NCI-H345 (cell line): ENCODE results near the gene TMEM168.
"Not testable (repeated sequence)": the region's sequence is repeated elsewhere in the genome, so short reads cannot be mapped to it uniquely, and the experiment has no call there.

Source experiments
- DNase-seq: peaks from one replicate; lab custom pipeline; 2025; lab: John Stamatoyannopoulos, UW

The TMEM168 gene

DNA sequence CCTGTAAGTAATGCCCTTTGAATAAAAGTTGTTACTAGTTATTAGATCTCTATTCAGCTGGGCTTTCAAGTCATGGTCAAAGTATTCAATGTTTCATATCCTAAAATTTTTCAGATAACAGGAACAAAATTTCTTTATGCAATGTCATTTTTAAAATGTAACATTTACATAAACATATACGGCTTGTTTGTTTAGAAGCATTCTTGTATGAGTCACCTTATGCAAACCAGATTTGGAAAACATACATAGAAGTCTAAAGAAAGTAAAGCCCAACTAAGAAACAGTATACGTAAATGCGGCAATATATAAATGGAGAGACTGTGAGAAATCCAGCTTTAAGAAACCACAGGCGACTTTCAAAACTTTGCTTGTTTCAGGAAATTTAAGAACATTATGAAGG lies 10.5 kb downstream of the TMEM168 start:
- DNase-seq = no peak

DNA sequence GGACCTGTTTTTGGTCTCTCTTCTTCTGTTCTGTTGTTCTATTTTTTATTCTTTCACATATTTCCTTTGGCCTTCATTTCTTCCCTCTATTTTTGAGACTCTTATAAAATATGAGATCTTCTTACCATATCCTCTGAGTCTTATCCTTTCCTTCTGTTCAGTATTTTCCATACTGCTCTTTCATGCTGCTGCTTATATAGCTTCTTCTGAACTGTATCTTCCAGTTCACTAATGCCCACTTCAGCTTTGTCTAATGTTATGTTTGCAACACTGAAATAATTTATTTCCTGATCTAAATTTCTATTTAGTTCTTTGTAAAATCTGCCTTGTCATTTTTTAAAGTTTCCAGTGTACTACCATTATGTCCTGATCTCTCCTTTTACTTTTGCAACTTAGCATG lies 12.8 kb downstream of the TMEM168 start:
- no peak for DNase-seq

DNA sequence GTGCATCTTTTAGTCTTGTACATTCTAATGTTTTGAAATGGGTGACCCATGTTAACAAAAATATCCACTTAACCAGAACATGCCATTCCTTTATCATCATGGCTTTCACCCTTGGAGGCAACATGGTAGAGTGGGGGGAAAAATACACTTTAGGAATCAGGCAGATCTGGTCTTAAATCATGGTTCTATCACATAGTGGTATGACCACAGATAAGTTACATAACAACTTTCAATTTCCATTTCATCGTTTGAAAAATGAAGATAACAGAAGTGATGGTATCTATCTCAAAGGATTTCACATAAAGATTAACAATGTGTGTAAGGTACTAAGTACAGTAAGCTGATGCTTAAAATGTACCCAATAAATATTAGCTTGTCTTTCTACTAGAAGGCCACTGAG lies 19.0 kb downstream of the TMEM168 start:
- DNase-seq = no peak

DNA sequence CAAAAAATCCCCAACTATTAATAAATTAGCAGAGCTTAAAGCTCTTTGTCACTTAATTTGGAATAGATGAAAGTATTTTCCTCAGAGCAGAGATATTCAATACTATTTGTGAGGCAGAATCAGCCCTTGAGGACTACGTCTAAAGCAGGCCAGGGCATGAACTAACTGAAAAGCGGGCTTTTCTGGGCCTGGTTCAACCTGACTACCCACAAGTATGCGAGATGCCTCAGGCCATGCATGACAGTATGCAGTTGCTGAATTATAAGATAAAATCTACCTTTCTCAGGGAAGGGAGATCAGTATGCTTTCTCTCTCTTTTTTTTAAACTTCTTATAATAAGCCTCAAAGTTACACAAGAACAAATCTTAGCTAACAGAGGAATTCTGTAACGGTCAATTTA lies 20.1 kb downstream of the TMEM168 start:
- DNase-seq = no peak

DNA sequence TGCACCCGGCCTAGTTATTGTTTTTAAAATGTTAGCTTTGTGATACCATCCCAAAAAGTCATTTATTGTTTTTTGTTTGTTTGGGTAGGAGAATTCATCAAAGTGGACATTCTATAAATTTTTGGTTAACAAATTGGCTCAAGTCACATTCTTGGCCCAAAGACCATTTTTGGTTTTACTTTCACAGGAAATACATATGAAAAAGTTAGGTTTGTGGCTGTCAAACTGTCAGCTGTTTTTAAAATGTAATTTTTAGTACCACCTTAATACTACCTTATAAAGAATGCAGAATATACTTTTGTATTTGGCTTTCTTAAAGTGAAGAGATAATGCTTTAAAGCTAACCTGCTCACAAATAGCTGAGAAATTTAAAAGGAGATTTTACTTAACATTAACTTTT lies 25.1 kb downstream of the TMEM168 start:
- DNase-seq = no peak

DNA sequence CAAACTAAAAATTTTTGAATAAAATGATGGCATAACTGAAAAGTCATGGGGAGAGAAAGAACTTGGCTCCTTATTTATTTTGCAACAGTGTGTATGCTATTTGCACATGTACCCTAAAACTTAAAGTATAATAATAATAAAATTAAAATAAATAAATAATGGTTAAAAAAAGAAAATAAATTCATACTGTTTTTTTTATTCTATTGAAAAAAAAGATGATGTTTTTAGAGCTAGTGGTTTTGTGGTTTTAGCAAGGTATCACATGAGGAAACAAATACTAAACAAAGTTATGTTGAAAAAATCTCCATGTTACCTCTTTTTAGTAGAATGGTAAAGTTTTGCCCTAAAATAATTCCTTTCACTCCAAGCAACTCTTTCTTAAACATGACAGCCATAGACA lies 26.2 kb downstream of the TMEM168 start:
- DNase-seq = no peak

DNA sequence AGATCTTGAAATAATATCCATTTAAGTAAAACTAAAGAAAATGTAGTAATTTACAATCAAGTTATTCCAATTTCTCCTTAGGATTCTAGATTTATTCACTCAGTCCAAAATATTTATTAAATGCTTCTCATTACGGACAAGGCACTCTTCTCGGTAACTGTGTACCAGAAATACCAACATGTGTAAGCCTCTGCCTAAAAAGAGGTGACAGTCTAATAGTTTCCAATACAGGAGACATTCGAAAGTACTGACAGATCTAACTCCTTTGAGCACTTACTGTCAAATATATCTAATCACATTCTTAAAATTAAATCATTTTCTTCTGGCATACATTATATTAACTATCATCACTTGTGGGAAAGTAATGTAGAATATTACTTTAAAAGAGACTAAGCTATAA lies 26.9 kb downstream of the TMEM168 start:
- DNase-seq = no peak

DNA sequence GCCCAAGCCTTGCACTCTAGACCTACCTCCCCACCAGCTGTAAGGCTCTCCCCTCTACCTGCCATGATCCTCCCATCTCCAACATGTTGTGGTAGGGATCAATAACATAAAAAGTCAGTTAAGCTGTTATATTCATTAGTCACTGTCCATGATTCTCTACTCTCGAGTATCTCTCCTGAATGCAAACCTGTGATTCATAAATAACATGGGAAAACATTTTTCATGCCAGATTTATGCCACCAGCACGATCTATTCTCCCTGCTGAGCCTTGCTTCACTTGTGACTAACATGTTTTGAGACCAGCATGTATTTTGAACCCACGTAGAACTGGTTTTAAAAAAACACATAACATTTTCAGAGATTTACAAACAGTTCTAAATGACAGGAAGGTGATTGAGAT lies 30.3 kb downstream of the TMEM168 start:
- DNase-seq = no peak

DNA sequence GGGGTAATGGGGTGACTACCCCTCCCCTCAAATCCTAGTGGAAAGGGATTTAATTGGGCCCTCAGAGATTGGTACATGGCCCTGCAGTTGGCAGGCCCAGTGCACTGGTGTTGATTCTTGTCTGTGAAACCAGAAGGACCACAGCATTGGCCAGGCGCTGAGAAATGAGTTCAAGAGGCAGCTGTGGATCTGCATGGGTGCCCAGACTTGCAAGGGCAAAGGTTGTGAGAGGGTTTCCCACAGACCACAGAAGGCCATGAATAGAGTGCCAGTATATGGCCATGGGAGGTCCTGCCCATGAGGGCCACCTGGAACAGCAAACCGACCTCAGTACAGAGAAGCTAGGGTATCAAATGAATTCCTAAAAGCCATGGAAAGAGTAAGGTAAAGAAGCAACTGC lies 32.9 kb downstream of the TMEM168 start:
- no peak for DNase-seq

DNA sequence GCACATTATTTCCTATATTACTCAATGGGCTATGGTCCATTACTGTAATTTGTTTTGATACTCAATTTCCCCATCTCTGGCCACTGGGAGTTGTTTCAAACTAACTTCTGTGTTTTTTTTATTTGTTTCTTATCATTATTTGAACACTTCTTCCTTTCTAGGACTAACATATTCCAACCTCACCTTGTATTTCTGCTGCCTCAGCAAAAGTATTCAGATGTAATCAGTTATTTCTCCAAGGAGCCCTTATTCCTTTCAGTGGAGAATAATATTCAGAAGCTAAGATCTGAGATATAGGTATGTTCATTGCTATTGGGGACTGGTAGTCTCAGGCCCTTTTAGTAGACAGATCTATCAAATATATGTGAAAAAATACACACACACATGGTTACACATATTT lies 36.9 kb downstream of the TMEM168 start:
- no peak for DNase-seq

DNA sequence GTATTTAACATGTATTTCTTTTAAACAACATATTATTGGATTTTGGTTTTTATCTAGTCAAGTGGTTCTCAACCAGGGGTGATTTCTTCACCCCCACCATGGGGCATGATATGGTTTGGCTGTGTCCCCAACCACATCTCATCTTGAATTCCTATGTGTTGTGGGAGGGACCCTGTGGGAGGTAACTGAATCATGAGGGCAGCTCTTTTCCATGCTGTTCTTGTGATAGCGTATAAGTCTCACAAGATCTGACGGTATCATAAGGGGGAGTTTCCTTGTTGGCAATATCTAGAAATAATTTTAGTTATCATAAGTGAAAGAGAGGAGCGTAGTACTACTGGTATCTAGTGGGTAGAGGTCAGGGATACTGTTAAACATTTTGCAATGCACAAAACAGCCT lies 37.6 kb downstream of the TMEM168 start:
- no peak for DNase-seq

DNA sequence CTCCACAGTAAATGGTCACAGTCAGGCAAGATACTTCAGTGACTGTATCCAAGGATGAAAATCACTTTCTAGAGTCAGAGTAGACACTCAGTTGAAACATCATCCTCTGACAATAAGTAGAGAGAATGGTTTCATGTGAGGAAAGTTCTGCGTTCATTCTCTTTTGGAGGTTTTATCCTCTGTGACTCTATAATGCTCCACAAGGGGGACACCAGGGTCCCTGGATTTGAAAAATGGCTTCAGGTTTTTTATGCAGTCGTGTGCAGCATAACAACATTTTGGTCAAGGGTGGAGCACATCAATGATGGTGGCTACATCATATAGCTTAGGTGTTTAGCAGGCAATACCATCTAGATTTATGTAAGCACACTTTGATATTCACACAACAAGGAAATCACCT lies 40.4 kb downstream of the TMEM168 start:
- no peak for DNase-seq

DNA sequence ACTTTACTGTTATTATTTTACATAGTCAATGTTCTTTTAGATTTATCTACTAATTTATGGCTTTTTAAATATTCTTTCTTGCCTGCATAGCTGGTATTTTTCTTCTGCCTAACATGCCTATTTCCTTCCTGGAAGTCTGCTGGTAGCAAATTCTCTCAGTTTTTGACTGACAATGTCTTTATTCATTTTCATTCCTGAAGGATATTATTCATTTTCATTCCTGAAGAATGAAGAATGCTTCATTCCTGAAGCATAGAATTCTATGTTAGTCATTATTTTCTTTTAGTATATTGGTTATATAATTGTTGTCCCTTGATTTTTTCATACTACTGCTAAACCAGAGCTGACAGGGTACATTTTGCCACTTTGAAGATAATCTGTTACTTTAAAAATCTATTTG lies 41.8 kb downstream of the TMEM168 start:
- no peak for DNase-seq

DNA sequence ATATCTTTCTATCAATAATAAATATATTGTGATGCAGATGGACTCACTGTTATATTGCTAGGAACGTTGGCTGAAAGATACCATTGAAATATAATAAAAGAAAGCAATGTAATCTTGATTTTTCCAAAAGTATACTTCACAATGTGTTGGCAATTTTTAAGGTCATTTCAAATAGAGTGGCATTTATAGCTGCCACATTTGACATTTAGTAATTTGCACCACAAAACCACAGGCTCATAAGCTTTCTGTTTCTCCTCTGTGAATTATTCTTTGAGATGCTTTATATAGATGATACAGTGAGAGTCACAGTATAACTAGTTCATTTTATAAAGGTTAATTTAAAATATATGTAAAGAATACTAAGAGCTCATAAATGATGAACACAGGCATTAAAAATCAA lies 44.6 kb downstream of the TMEM168 start:
- DNase-seq = no peak

DNA sequence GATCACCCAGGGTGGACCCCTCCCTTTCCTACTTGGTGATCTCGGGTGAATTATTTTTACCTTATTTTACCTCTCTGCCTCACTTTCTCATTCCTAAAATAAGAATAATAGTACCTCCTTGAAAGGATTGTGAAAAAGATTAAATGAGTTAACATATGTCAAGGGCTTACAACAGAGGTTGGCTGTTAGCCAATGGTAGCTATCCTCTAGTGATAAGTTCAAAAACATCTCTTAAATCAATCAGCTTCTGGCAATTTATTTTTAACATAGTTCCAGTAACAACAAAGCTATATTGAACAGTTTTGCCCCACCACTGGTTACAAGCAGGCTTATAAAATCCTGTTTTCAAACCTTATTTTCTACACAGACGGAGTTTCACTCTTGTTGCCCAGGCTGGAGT lies 45.4 kb downstream of the TMEM168 start:
- no peak for DNase-seq

DNA sequence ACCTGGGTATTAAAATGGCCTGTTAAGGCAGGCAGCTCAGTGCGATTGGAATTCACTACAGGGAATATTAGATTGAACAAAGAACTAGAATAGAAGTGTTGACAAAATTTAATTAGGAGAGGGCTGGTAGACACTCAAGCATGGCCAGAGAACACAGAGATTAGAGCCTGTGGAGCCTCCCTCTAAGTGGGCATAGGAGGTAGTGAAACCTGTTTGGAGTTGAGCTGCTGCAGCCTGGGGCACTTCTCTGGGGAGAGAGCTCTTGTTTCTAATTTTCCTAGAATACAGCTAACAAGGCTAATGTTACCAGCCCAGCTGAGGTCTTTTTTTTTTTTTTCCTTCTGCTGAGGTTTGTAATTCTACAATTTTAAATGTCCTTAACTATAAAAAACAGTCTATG lies 46.4 kb downstream of the TMEM168 start:
- peak; percentile 39 for DNase-seq

DNA sequence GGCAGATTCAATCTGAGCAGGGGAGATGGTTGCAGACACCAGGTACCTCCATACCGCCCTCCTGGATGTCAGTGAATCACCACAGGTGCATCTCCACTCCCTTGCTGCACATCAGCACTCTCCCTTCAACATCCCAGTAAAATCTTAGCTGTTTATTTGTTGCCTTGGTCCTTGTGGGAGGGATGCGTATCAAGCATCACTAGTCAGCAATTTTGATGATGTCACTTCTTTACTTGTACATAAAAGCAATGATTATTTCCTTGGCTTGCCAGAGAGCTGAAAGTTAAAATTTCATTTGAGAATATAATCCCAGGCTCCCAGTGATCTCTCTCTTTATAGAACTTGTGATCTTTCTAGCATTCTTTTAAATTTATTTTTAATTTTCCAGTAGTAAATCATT lies 49.5 kb downstream of the TMEM168 start:
- no peak for DNase-seq

DNA sequence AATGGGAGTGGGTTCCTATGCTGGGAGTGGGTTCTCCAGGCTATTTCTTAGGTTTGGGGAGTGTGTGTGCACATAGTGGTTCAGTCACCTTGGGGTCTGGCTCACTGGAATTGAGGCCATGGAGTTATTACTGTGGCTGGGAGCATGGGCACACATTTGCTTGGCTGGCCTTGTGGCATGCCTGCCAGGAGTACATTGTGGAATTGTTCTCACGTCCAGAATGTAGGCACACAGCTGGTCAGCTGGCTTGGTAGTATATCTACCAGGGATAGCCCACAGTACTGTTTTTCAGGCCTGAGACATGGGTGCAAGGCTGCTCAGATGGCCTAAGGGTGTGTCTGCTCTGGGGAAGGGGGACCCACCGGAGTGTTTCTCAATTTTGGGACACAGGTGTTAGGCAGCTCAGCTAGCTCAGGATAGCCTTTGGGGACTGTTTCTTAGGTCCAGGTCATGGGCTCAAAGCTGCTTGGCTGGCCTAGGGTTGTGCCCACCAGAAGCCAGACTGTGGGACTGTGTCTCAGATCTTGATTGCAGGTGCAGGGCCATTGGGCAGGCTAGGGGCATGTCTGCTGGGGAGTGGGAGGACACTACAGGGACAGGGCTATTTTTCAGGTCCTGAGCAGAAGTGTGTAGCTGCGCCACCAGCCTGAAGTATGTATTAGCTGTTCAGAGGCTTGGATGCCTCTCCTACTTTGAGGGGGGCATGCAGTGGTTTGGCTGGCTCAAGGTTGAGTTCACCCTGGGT lies 50.6 kb downstream of the TMEM168 start:
- no peak for DNase-seq

DNA sequence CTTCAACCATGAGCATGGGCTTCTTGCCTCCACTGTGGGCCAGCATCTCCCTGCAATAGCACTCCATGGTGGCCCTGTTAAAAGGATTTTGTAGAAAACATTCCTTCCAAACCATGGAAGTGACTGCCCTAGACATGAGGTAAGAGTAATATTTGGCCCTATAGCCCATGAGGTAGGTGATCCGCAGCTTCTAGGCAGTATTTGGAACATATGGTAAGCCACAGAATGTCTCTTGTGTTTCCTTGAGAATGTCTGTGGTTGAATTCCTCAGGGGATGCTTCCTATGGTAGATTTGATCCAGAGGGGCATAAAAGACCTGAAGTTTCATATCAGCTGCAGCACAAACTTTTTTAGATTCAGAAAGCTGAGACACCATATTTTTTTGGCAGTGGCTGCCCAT lies 54.9 kb downstream of the TMEM168 start:
- DNase-seq = no peak

DNA sequence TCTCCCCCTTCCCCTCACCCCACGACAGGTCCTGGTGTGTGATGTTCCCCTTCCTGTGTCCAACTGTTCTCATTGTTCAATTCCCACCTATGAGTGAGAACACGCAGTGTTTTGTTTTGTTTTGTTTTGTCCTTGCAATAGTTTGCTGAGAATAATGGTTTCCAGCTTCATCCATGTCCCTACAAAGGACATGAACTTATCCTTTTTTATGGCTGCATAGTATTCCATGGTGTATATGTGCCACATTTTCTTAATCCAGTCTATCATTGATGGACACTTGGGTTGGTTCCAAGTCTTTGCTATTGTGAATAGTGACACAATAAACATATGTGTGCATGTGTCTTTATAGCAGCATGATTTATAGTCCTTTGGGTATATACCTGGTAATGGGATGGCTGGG lies 58.9 kb downstream of the TMEM168 start:
- DNase-seq = not testable (repeated sequence)

DNA sequence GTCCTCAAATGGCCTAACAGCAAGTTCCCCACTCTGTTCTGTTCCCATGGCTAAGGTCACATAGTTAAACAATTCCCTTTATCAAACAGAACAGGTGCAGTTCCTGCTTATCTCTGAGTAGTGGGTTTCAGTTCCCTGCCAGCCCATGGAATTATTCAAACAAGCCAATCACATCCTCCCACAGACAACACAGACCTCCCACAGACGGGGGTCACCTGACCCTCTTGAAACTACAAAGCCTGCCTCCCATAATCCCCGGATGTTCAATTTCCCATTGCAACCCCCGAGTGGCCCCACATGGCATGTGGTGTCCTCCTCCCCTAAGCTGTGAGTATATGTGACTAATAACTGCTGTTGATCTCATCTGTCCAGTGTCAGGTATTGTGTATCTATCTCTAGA lies 64.1 kb downstream of the TMEM168 start:
- no peak for DNase-seq

DNA sequence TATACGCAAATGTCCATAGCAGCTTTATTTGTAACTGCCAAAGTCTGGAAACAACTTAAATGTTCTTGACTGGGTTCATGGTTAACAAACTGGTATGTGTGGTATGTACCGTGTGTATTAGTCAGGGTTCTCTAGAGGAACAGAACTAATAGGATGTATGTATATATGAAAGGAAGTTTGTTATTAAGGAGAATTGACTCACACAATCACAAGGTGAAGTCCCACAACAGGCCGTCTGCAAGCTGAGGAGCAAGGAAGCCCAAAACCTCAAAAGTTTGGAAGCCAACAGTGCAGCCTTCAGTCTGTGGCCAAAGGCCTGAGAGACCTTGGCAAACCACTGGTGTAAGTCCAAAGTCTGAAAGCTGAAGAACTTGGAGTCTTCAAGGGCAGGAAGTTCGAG lies 66.8 kb downstream of the TMEM168 start:
- DNase-seq = no peak

DNA sequence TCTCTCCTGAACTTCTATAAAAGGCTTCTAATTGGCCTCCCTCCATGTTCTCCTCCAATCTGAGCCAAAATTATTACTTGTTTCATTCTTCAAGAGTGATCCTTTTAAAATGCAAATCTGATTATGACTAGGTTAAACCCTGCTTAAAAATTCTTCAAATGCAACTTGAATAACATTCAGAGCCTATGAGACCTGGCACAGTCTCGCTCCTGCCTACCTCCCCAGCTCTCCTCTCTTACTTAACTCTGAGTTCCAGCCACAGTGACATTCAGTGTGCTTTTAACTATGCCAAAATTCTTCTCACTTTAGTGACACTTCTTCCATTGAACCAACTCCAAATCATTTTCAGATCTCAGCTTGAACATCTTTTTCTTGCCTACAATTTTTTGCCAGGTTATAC lies 68.8 kb downstream of the TMEM168 start:
- DNase-seq = no peak

DNA sequence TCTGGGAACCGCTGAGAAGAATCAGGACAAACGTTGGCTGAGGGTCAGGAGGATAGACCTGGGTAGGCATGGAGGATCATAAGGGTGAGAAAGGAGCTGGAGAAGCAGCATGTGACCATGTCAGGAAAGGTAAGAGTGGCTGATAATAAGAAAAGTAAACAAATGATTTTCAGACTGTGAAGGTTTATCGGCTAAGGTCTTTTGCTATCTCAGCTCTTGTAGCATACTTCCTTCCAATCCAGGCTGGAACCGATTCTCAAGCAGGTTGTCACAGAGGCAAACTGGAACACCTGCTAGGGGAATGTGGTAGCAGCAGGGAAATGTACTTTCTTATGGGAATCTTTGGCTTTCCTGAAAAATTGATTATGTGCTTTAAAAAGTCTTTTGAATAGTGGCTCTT lies 74.7 kb downstream of the TMEM168 start:
- no peak for DNase-seq

DNA sequence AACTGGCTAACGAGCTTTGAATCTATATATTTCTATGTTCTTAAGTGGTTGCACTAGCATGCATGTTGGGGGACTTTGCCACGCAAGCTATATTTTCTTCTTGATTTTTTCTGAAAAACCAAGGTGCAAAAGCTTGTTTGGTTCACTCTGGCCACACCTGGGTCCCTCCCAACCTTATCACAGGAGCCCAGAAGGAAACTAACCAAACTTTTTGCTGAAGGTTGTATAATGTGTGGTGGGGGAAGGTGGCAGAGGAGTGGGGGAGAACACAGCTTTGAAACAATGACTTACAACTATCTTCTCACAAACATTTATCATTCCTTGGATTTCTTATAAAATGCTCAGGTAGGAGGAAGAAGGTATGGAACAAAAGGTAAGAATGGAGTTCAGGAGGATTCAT lies 75.3 kb downstream of the TMEM168 start:
- DNase-seq = no peak
